Omental fat pad (tissue), 4 donors: ENCODE measurements around the gene ADAMTS1. TPM values are rescaled to one million over a fixed set of nuclear protein-coding genes. Genes with fewer than 3 reads are reported as not detected.

Source experiments
- ATAC-seq: fragments of 150-250 bp; one replicate; pipeline ENCODE4 v1.9.1; 2016; ENCODE audit warnings: mild to moderate bottlenecking, moderate library complexity; ENCODE audit not compliant: low FRiP score
- DNase-seq: peaks from one replicate; pipeline ENCODE4 v3.0.0-alpha.2; 2019; ENCODE audit warnings: low spot score
- CTCF ChIP-seq, 3 donors: fragments of 450-650 bp; IDR thresholded peaks; one replicate each; pipeline ENCODE4 v1.5.1; 2016 to 2017; ENCODE audit warnings: antibody characterized with exemption in 3 of 3, mild to moderate bottlenecking in 3 of 3, moderate library complexity in 2 of 3
- total RNA-seq, 4 donors: library from RNA; depleted of rRNA; stranded (reverse); fragments of >200 nt; gene quantifications; one replicate each; pipeline ENCODE4 v1.1.0, GENCODE V29; 2016

Gene ADAMTS1
- 100 to 1,000 TPM; 156 to 391 (median 347) TPM for total RNA-seq

GRCh38 chr21:26845066-26845758 lies at the start of gene ADAMTS1:
Gene ADAMTS1 (minus strand): TSS chr21:26845409. CDS start chr21:26844954, 455 bp downstream.
- DNase-seq (peak; percentile 80), ATAC-seq (peak; percentile 75)
- no peak for TF ChIP-seq CTCF (IDR thresholded peaks at IDR 0.05)

- ATAC-seq: no peak
- no peak for TF ChIP-seq CTCF (IDR thresholded peaks at IDR 0.05)
- DNase-seq: no peak
These were observed 46.9 kb upstream of the ADAMTS1 start for GRCh38 chr21:26892151-26892550.

GRCh38 chr21:26888931-26889330 lies 43.7 kb upstream of the ADAMTS1 start:
- no peak for ATAC-seq
- no peak for DNase-seq
- no peak for TF ChIP-seq CTCF (IDR thresholded peaks at IDR 0.05)

GRCh38 chr21:26888256-26888655 lies 43.0 kb upstream of the ADAMTS1 start:
- no peak for TF ChIP-seq CTCF (IDR thresholded peaks at IDR 0.05)
- ATAC-seq (no peak), DNase-seq (no peak)

- no peak for TF ChIP-seq CTCF (IDR thresholded peaks at IDR 0.05)
- ATAC-seq (no peak), DNase-seq (no peak)
These were observed 42.0 kb upstream of the ADAMTS1 start for GRCh38 chr21:26887251-26887650.

- no peak for TF ChIP-seq CTCF (IDR thresholded peaks at IDR 0.05)
- DNase-seq (no peak), ATAC-seq (no peak)
These were observed 39.2 kb upstream of the ADAMTS1 start for GRCh38 chr21:26884436-26884835.

GRCh38 chr21:26883768-26884167 lies 38.6 kb upstream of the ADAMTS1 start:
- DNase-seq: no peak
- TF ChIP-seq CTCF (IDR thresholded peaks at IDR 0.05): no peak
- no peak for ATAC-seq
